Measurements from ENCODE around the gene CEP89.

- TF ChIP-seq POLR2A (IDR thresholded peaks at IDR 0.05) = no peak
- no peak for TF ChIP-seq CTCF (IDR thresholded peaks at IDR 0.05)
These were observed 99.4 kb downstream of the CEP89 start for GRCh38 chr19:32872391-32872790.
